Urinary bladder (tissue), 4 donors: ENCODE measurements around the gene RFX3. TPM values are rescaled to one million over a fixed set of nuclear protein-coding genes. Genes with fewer than 3 reads are reported as not detected.

Experiments used
- DNase-seq: peaks from one replicate; pipeline ENCODE4 v3.0.0-alpha.2; 2015; ENCODE audit errors: extremely low spot score
- H3K27ac ChIP-seq: one replicate; pipeline ENCODE4 v1.5.1; 2013; ENCODE audit warnings: low read depth, mild to moderate bottlenecking, moderate library complexity
- H3K36me3 ChIP-seq: one replicate; pipeline ENCODE4 v1.6.1; 2013; ENCODE audit warnings: mild to moderate bottlenecking, moderate library complexity; ENCODE audit not compliant: insufficient read depth
- H3K4me1 ChIP-seq: one replicate; pipeline ENCODE4 v1.6.1; 2013; ENCODE audit warnings: mild to moderate bottlenecking, moderate library complexity; ENCODE audit not compliant: insufficient read depth
- H3K4me3 ChIP-seq: one replicate; pipeline ENCODE4 v1.5.1; 2013; ENCODE audit warnings: low read depth, low read length
- WGBS: extraction: QIAGEN DNeasy Blood & Tissue Kit; methylation state at CpG from one replicate; pipeline ENCODE4 v1.1.7; 2013; 5-methylcytosine and 5-hydroxymethylcytosine counted together
- polyA plus RNA-seq: library from polyadenylated mRNA; stranded (reverse); fragments of 200-250 nt; gene quantifications from one replicate; pipeline ENCODE4 v1.2.3, GENCODE V29; 2013
- total RNA-seq: library from RNA; depleted of rRNA; stranded (reverse); fragments of >200 nt; gene quantifications from one replicate; pipeline ENCODE4 v1.2.3, GENCODE V29; 2014
- donor health status: healthy with polysubstance abuse.
- donor health status: healthy.

The RFX3 gene
- total and polyA plus RNA-seq, 2 donors: 1.6 to 24.7 TPM

DNA sequence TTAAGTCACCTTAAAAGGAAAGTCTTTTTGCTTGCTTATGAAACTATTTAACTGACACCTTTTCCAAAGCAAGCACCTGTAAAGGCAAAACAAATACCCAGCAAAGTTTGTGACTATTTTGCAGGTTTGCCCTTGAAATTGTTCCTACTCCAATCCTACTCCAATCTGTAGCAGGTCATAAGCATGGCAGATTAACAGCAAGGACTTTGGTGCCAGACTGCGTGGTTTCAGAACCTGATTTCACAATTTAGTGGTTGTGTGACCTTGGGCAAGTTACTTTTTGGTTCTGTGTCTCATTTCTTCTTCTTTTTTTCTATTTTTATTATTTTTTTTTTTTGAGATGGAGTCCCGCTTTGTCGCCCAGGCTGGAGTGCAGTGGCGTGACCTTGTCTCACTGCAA is 282.1 kb downstream of the RFX3 start:
- Histone ChIP-seq H3K4me1 (no peaks in the 10 kb centered on the region), H3K27ac (no peak overlapping the region), H3K36me3 (no peaks in the 10 kb centered on the region), H3K4me3 (no peak overlapping the region)
- WGBS: 96% methylated on average over 4 of the region's 4 CpGs
- DNase-seq: no peak

GRCh38 chr9:3241290-3241689 is 284.5 kb downstream of the RFX3 start:
- Histone ChIP-seq H3K36me3 (no peaks in the 10 kb centered on the region), H3K4me3 (no peak overlapping the region), H3K27ac (no peak overlapping the region), H3K4me1 (no peaks in the 10 kb centered on the region)
- 67% methylated on average over 3 of the region's 3 CpGs for WGBS
- DNase-seq: no peak

DNA sequence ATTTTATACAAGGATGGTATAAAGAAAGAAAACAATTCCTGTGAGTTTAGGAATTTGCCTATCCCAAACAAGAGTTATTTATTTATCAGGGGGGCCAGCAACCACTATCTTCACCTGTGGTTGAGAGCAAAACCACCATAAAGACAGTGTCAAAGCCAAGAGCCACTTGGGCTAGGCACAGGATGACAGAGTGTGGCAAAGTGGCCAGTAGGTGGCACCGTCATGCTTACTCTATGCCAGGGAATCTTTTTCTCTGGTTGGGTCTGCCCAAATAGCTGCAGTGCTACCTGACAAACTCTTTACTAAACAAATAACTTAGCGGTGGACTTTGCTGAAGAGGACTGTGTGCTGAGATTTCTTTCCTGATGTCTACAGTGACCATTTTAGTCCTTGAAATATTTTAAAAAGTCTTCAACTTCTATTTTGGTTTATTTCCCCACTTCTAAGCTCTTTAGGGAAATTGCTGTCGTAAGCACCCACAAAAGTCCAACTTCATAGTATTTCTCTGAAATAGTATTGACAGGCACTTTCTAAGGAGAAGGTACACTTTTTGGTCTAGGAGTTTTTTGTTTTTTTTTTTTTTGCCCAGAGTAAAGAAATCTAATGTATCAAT is 285.0 kb downstream of the RFX3 start:
- Histone ChIP-seq H3K4me1 (no peaks in the 10 kb centered on the region), H3K4me3 (no peak overlapping the region), H3K27ac (no peak overlapping the region), H3K36me3 (no peaks in the 10 kb centered on the region)
- WGBS: 58% methylated on average over 3 of the region's 3 CpGs
- DNase-seq: peak; percentile 4

DNA sequence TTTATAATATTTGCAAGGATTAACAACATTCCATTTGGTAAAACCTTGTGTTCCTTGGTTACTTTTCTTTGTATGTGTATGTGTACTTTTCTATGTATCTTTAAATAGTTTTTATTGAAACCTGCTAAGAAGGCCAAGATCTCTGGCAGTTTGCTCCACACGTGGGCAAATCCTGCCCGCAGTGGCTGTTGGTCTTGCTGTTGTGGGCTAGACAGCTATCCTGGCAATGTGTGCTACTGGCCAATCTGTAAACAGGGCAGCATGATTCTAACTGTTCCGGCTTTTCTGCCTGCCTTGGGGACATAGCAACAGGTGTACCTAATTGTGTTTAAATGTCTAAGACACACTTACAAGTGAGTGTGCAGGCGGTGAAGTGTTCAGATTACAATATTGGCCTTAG is 286.6 kb downstream of the RFX3 start:
- H3K4me1 ChIP-seq: no peaks in the 10 kb centered on the region
- WGBS: 92% methylated on average over 4 of the region's 4 CpGs
- no peak overlapping the region for H3K27ac ChIP-seq
- H3K36me3 ChIP-seq: no peaks in the 10 kb centered on the region
- no peak for DNase-seq
- no peak overlapping the region for H3K4me3 ChIP-seq

DNA sequence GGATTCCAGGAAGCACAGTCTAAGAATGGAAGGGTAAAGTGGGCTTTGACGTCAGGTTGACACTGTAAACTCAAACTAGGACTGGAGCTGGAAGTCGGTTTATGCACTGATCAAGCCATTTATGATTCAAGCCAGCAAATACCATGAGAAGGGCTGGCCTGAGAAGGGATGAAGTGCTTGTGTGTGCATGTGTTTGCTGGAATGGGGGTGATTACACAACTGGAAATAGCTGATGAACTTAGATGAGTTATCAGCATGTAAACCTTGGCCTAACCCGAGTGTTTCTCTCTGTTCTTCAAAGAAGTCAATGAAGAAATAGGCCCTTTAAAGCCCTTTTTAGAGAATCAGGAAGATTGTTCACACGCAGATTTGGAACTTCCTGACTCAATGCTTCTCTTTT is 287.6 kb downstream of the RFX3 start:
- H3K36me3 ChIP-seq: no peaks in the 10 kb centered on the region
- H3K4me3 ChIP-seq: no peak overlapping the region
- DNase-seq: no peak
- no peaks in the 10 kb centered on the region for H3K4me1 ChIP-seq
- 87% methylated on average over 4 of the region's 4 CpGs for WGBS
- H3K27ac ChIP-seq: no peak overlapping the region

- Histone ChIP-seq H3K36me3 (no peaks in the 10 kb centered on the region), H3K4me1 (no peaks in the 10 kb centered on the region), H3K4me3 (no peak overlapping the region), H3K27ac (no peak overlapping the region)
- DNase-seq: no peak
Measured at GRCh38 chr9:3237121-3237520, 288.7 kb downstream of the RFX3 start.

DNA sequence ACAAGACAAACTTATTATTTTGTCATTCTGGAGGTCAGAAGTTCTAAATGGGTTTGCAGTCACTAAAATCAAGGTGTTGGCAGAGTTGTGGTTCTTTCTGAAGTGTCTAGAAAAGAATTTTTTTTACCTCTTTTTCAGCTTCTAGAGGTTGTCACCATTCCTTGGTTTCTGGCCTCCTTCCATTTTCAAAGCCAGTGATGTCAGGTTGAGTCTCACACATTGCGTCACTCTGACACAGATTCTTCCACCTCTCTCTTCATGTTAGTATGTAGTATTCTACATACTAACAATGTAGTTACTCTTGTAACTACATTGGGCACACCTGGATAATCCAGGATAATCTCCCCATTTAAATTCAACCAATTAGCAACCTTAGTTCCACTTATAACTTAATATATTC is 290.3 kb downstream of the RFX3 start:
- no peak for DNase-seq
- Histone ChIP-seq H3K4me3 (no peak overlapping the region), H3K27ac (no peak overlapping the region), H3K36me3 (no peaks in the 10 kb centered on the region), H3K4me1 (no peaks in the 10 kb centered on the region)
- 95% methylated on average over 1 of the region's 1 CpG for WGBS

GRCh38 chr9:3224931-3225330 is 300.9 kb downstream of the RFX3 start:
- H3K4me3 ChIP-seq: no peak overlapping the region
- DNase-seq: no peak
- no peak overlapping the region for H3K27ac ChIP-seq
- 41% methylated on average over 7 of the region's 7 CpGs for WGBS
- H3K4me1 ChIP-seq: no peaks in the 10 kb centered on the region
- peaks cover 2% of the 10 kb centered on the region for H3K36me3 ChIP-seq

DNA sequence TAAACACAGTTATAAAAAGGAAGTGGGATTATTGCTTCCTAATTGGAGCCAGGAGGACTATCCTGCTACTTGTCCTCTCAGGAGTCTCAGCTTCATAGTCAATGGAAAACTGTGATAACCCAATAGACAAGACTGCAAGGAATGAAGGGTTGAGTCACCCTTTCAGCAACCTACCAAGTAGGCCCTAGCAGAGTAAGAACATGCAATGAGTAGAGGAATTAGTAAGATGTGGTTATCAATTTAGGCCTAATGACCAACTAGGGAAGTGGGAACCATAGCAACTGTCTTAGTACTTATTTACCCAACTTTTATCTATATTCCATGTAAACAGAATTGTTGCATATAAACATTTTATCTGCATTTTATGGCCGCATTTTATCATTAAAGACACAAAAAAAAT is 310.1 kb downstream of the RFX3 start:
- 50% methylated on average over 1 of the region's 1 CpG for whole genome bisulfite sequencing
- H3K27ac ChIP-seq: no peak overlapping the region
- H3K4me3 ChIP-seq: no peak overlapping the region
- no peaks in the 10 kb centered on the region for H3K36me3 ChIP-seq
- no peak for DNase-seq
- no peaks in the 10 kb centered on the region for H3K4me1 ChIP-seq

DNA sequence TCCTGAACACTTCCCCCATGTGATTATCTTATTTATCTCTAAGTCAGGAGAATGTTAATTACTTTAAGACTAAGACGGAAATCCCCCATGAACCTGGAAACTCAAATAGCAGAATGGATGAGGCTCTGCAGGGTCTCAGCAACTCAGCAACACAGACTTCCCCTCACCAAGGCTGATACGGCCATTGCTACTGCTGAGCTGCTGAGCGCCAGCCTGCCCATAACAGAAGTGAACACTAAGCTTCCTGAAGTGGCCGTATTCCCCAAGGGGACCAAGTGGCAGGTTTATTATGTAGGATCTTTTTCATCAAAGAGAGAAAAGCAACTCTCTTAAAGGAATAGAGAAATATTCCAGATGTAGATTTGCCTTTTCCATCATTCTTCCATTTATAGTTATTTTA is 311.1 kb downstream of the RFX3 start:
- H3K4me3 ChIP-seq: no peak overlapping the region
- WGBS: 46% methylated on average over 4 of the region's 4 CpGs
- no peaks in the 10 kb centered on the region for H3K4me1 ChIP-seq
- H3K36me3 ChIP-seq: no peaks in the 10 kb centered on the region
- H3K27ac ChIP-seq: no peak overlapping the region
- no peak for DNase-seq

GRCh38 chr9:3205421-3206095 is 320.2 kb downstream of the RFX3 start:
- no peak overlapping the region for H3K4me3 ChIP-seq
- H3K36me3 ChIP-seq: no peaks in the 10 kb centered on the region
- no peak overlapping the region for H3K27ac ChIP-seq
- WGBS: 60% methylated on average over 1 of the region's 1 CpG
- H3K4me1 ChIP-seq: no peaks in the 10 kb centered on the region
- DNase-seq: no peak

DNA sequence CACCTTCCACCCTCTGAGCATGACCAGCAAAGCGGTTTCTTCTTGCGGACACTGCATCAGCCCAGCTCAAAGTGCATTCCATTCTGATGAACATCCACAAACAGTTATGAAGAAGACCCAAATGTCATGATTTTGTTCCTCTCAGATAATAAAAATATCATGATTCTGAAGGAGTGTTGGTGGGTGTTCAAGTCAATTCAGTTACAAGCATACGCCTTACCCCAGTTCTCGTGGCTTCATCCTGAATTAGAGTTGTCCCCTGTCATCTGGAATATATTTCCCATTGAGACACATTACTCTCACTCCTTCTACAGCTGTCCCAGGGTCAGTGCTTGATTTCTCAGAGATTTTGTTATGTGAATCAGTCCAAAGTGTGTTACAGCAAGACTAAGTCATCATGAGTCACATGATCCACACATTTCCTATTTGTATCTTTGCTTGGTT is 325.4 kb downstream of the RFX3 start:
- 73% methylated on average over 4 of the region's 4 CpGs for WGBS
- Histone ChIP-seq H3K27ac (no peak overlapping the region), H3K4me3 (no peak overlapping the region), H3K36me3 (no peaks in the 10 kb centered on the region), H3K4me1 (no peaks in the 10 kb centered on the region)
- DNase-seq: no peak

- H3K27ac ChIP-seq: no peak overlapping the region
- H3K4me1 ChIP-seq: no peaks in the 10 kb centered on the region
- no peak overlapping the region for H3K4me3 ChIP-seq
- 75% methylated on average over 4 of the region's 4 CpGs for WGBS
- DNase-seq: no peak
- H3K36me3 ChIP-seq: no peaks in the 10 kb centered on the region
Measured at GRCh38 chr9:3193791-3194190, 332.0 kb downstream of the RFX3 start.

DNA sequence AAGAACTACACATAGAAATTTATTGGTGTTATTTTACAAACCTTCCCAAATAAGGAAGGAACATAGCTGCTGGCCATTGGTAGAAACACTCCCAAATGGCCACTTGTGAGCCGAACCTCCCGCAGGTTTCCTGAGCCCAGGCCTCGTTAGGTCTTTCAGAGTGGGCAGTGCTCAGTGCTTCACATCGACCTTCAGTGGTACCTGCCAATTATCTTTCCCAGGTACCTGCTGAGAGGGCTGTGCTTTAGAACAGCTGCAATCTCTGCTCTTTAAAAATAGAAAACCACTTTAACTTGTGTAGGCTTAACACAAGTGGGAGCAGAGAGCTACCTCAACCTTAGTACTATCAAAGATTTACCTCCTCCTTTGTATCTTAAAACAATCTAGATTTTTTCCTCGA is 334.1 kb downstream of the RFX3 start:
- Histone ChIP-seq H3K4me3 (no peak overlapping the region), H3K36me3 (no peaks in the 10 kb centered on the region), H3K4me1 (no peaks in the 10 kb centered on the region), H3K27ac (no peak overlapping the region)
- DNase-seq: no peak
- 71% methylated on average over 5 of the region's 5 CpGs for WGBS
